ENCODE results near the gene NFATC1.

The NFATC1 gene

GRCh38 chr18:79463424-79463960 is 67.8 kb downstream of the NFATC1 start:
- Histone ChIP-seq H3K9ac (ENCODE audit: low read depth, low read length) (no peak overlapping the region), H3K4me3 (ENCODE audit: low read depth, low read length) (no peak overlapping the region), H3K4me1 (ENCODE audit: control insufficient read depth, insufficient read depth, low read length) (no peaks in the 10 kb centered on the region), H3K36me3 (ENCODE audit: control insufficient read depth, insufficient read depth, low read length) (peaks cover 8% of the 10 kb centered on the region), H3K27me3 (ENCODE audit: control insufficient read depth, insufficient read depth, low read length) (no peaks in the 10 kb centered on the region), H3K9me3 (ENCODE audit: control insufficient read depth, insufficient read depth, low read length) (no peaks in the 10 kb centered on the region)

DNA sequence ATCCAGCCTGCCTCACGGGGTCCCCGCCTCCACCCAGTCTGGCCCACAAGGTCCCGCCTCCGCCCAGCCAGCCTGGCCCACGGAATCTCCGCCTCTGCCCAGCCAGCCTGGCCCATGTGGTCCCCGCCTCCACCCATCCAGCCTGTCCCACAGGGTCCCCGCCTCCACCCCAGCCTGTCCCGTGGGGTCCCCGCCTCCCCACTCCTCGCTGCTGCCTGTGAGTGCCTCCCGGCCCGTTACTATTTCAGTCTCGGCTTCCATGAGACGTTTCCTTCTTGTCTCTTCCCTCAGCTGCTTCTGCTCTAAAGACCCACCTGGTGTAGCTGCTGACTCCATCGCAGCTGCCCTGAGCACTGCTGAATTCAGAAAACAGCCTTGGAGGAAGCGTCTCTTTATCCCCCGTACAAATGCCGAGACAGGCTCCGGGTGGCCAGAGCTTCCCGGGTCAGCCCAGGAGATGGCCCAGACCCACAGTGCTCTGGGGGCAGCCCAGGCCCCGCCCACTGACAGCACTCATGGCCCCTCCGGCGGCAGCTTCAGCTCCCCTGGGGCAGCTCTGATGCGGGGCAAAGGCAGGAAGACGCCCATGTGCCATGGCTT is 69.8 kb downstream of the NFATC1 start:
- Histone ChIP-seq H3K4me1 (ENCODE audit: control insufficient read depth, insufficient read depth, low read length) (no peaks in the 10 kb centered on the region), H3K36me3 (ENCODE audit: control insufficient read depth, insufficient read depth, low read length) (peaks cover 8% of the 10 kb centered on the region), H3K9me3 (ENCODE audit: control insufficient read depth, insufficient read depth, low read length) (no peaks in the 10 kb centered on the region), H3K27me3 (ENCODE audit: control insufficient read depth, insufficient read depth, low read length) (no peaks in the 10 kb centered on the region), H3K4me3 (ENCODE audit: low read depth, low read length) (no peak overlapping the region), H3K9ac (ENCODE audit: low read depth, low read length) (no peak overlapping the region)

- Histone ChIP-seq H3K4me1 (ENCODE audit: control insufficient read depth, insufficient read depth, low read length) (no peaks in the 10 kb centered on the region), H3K9me3 (ENCODE audit: control insufficient read depth, insufficient read depth, low read length) (no peaks in the 10 kb centered on the region), H3K9ac (ENCODE audit: low read depth, low read length) (no peak overlapping the region), H3K27me3 (ENCODE audit: control insufficient read depth, insufficient read depth, low read length) (no peaks in the 10 kb centered on the region), H3K4me3 (ENCODE audit: low read depth, low read length) (no peak overlapping the region), H3K36me3 (ENCODE audit: control insufficient read depth, insufficient read depth, low read length) (peaks cover 8% of the 10 kb centered on the region)
These were observed 70.9 kb downstream of the NFATC1 start for GRCh38 chr18:79466591-79466990.

DNA sequence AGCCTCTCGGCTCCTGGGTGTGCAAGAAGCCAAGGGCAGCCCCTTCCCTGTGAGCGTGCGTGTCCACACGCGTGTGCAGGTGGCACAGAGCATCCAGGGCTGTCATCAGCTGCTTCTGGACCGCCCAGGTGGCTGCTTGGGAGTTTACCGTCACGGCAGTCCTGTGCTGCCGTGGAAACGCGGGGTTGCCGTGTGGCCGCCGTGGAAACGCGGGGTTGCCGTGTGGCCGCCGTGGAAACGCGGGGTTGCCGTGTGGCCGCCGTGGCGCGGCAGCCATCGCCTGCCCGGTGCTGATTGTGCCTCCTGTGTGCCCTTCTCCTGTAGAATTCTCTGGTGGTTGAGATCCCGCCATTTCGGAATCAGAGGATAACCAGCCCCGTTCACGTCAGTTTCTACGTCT is 71.4 kb downstream of the NFATC1 start:
- Histone ChIP-seq H3K4me1 (ENCODE audit: control insufficient read depth, insufficient read depth, low read length) (no peaks in the 10 kb centered on the region), H3K9ac (ENCODE audit: low read depth, low read length) (no peak overlapping the region), H3K4me3 (ENCODE audit: low read depth, low read length) (no peak overlapping the region), H3K36me3 (ENCODE audit: control insufficient read depth, insufficient read depth, low read length) (peaks cover 8% of the 10 kb centered on the region), H3K27me3 (ENCODE audit: control insufficient read depth, insufficient read depth, low read length) (no peaks in the 10 kb centered on the region), H3K9me3 (ENCODE audit: control insufficient read depth, insufficient read depth, low read length) (no peaks in the 10 kb centered on the region)

GRCh38 chr18:79468119-79468789 is 72.5 kb downstream of the NFATC1 start:
- Histone ChIP-seq H3K36me3 (ENCODE audit: control insufficient read depth, insufficient read depth, low read length) (peaks cover 5% of the 10 kb centered on the region), H3K27me3 (ENCODE audit: control insufficient read depth, insufficient read depth, low read length) (no peaks in the 10 kb centered on the region), H3K9ac (ENCODE audit: low read depth, low read length) (no peak overlapping the region), H3K4me1 (ENCODE audit: control insufficient read depth, insufficient read depth, low read length) (no peaks in the 10 kb centered on the region), H3K9me3 (ENCODE audit: control insufficient read depth, insufficient read depth, low read length) (no peaks in the 10 kb centered on the region), H3K4me3 (ENCODE audit: low read depth, low read length) (no peak overlapping the region)

DNA sequence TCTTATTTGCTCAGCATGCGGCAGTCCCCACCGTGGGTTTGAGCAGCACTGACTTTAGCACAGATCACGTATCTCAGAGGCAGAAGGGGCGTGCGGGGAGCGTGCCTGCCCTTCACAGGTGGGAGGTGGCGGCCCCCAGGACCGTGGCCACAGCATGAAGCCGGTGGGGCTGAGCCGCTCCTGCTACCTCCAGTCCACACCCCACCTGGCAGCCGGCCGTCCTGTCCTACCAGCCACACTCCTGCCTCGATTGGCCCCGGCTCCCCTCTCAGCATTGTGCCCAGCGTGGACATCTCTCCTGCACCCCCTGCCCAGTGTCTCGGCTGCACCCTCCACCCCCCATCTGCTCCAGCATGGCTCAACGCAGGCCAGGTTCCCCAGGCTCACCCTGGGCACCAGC is 73.6 kb downstream of the NFATC1 start:
- H3K36me3 ChIP-seq (ENCODE audit: control insufficient read depth, insufficient read depth, low read length): peaks cover 5% of the 10 kb centered on the region
- H3K4me3 ChIP-seq (ENCODE audit: low read depth, low read length): no peak overlapping the region
- no peaks in the 10 kb centered on the region for H3K9me3 ChIP-seq (ENCODE audit: control insufficient read depth, insufficient read depth, low read length)
- H3K9ac ChIP-seq (ENCODE audit: low read depth, low read length): no peak overlapping the region
- H3K27me3 ChIP-seq (ENCODE audit: control insufficient read depth, insufficient read depth, low read length): no peaks in the 10 kb centered on the region
- no peaks in the 10 kb centered on the region for H3K4me1 ChIP-seq (ENCODE audit: control insufficient read depth, insufficient read depth, low read length)

DNA sequence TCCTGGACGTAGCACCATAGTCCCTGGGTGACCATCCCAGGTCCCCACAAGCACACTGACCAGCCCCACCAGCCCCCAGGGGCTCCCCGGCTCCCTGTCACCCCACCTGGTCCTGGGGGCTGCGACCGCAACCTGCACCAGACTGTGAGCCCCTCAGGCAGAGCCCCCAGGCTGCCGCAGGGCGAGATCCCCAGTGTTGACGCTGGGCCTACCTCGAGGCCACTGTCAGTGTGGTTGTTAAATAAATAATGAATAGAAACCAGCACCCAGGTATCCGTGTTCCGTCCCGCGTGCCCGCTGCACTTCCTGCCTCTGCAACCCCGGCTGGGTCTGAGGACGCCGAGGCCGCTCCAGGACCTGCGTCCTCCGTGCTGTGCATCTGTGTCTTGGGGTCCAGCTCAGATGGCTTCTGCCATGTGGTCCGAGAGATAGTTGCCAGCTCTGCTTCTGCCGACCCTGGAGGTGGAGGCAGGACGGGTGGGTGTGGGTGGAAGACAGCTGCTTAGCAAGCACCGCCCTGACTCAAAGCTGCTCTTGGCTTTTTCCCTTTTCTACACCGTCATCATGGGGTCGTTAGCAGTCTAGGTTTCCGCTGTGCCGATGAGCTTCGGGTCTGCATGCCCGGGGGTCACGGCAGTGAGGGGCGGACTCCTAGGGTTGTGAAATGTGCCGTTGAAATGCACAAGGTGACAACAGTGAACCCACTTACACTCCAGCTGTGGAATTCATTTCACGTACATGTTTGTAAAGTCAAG is 74.2 kb downstream of the NFATC1 start:
- no peaks in the 10 kb centered on the region for H3K27me3 ChIP-seq (ENCODE audit: control insufficient read depth, insufficient read depth, low read length)
- H3K4me1 ChIP-seq (ENCODE audit: control insufficient read depth, insufficient read depth, low read length): no peaks in the 10 kb centered on the region
- no peak overlapping the region for H3K4me3 ChIP-seq (ENCODE audit: low read depth, low read length)
- no peaks in the 10 kb centered on the region for H3K9me3 ChIP-seq (ENCODE audit: control insufficient read depth, insufficient read depth, low read length)
- H3K36me3 ChIP-seq (ENCODE audit: control insufficient read depth, insufficient read depth, low read length): peaks cover 5% of the 10 kb centered on the region
- no peak overlapping the region for H3K9ac ChIP-seq (ENCODE audit: low read depth, low read length)

- no peaks in the 10 kb centered on the region for H3K9me3 ChIP-seq (ENCODE audit: control insufficient read depth, insufficient read depth, low read length)
- no peak overlapping the region for H3K9ac ChIP-seq (ENCODE audit: low read depth, low read length)
- peaks cover 5% of the 10 kb centered on the region for H3K36me3 ChIP-seq (ENCODE audit: control insufficient read depth, insufficient read depth, low read length)
- H3K4me3 ChIP-seq (ENCODE audit: low read depth, low read length): no peak overlapping the region
- H3K4me1 ChIP-seq (ENCODE audit: control insufficient read depth, insufficient read depth, low read length): no peaks in the 10 kb centered on the region
- no peaks in the 10 kb centered on the region for H3K27me3 ChIP-seq (ENCODE audit: control insufficient read depth, insufficient read depth, low read length)
These were observed 74.8 kb downstream of the NFATC1 start for GRCh38 chr18:79470547-79470946.

GRCh38 chr18:79471046-79471445 is 75.3 kb downstream of the NFATC1 start:
- no peak overlapping the region for H3K4me3 ChIP-seq (ENCODE audit: low read depth, low read length)
- H3K27me3 ChIP-seq (ENCODE audit: control insufficient read depth, insufficient read depth, low read length): no peaks in the 10 kb centered on the region
- no peaks in the 10 kb centered on the region for H3K4me1 ChIP-seq (ENCODE audit: control insufficient read depth, insufficient read depth, low read length)
- no peak overlapping the region for H3K9ac ChIP-seq (ENCODE audit: low read depth, low read length)
- H3K9me3 ChIP-seq (ENCODE audit: control insufficient read depth, insufficient read depth, low read length): no peaks in the 10 kb centered on the region
- peaks cover 5% of the 10 kb centered on the region for H3K36me3 ChIP-seq (ENCODE audit: control insufficient read depth, insufficient read depth, low read length)

DNA sequence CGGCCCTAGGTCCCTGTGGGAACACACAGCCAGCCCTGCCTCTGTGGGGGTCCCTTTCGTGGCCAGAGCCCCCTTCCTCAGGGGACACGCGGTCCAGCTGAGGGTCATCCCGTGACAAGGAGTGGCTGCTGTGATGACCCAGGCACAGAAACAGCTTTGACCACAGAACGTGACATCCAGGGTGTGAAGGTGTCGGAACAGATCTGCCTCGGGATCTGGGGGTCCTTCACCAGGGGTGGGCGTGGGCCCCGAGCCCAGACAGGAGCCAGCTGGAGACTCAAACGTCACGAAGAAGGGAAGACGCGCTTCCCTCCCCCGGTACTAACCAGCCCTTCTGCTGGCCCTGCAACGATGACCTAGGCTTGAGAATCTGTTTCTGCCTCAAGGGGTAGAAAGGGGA is 75.9 kb downstream of the NFATC1 start:
- Histone ChIP-seq H3K9ac (ENCODE audit: low read depth, low read length) (no peak overlapping the region), H3K4me3 (ENCODE audit: low read depth, low read length) (no peak overlapping the region), H3K4me1 (ENCODE audit: control insufficient read depth, insufficient read depth, low read length) (no peaks in the 10 kb centered on the region), H3K9me3 (ENCODE audit: control insufficient read depth, insufficient read depth, low read length) (no peaks in the 10 kb centered on the region), H3K36me3 (ENCODE audit: control insufficient read depth, insufficient read depth, low read length) (peaks cover 5% of the 10 kb centered on the region), H3K27me3 (ENCODE audit: control insufficient read depth, insufficient read depth, low read length) (no peaks in the 10 kb centered on the region)

DNA sequence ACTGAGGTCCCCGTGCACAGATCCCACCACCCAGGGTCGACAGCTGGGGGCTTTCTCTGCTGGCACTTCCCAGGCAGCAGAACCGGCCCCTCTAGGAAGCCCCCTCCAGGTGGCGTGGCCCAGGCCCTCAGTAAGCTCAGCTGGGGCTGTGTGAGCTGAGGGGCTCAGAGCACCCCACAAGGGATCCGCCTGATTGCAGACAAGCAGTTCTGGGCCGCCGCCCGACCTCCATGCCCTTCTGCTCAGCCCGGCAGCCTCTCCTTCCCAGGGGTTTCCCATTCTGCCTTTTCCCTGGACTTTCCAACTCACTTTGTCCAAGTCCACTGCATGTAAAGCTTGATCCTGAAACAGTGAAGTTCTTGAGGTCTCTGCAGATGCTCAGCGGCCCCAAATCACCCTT is 76.4 kb downstream of the NFATC1 start:
- Histone ChIP-seq H3K36me3 (ENCODE audit: control insufficient read depth, insufficient read depth, low read length) (peaks cover 4% of the 10 kb centered on the region), H3K9me3 (ENCODE audit: control insufficient read depth, insufficient read depth, low read length) (no peaks in the 10 kb centered on the region), H3K4me1 (ENCODE audit: control insufficient read depth, insufficient read depth, low read length) (no peaks in the 10 kb centered on the region), H3K27me3 (ENCODE audit: control insufficient read depth, insufficient read depth, low read length) (no peaks in the 10 kb centered on the region), H3K4me3 (ENCODE audit: low read depth, low read length) (no peak overlapping the region), H3K9ac (ENCODE audit: low read depth, low read length) (no peak overlapping the region)

GRCh38 chr18:79472946-79473345 is 77.2 kb downstream of the NFATC1 start:
- H3K4me3 ChIP-seq (ENCODE audit: low read depth, low read length): no peak overlapping the region
- no peaks in the 10 kb centered on the region for H3K9me3 ChIP-seq (ENCODE audit: control insufficient read depth, insufficient read depth, low read length)
- no peaks in the 10 kb centered on the region for H3K36me3 ChIP-seq (ENCODE audit: control insufficient read depth, insufficient read depth, low read length)
- no peak overlapping the region for H3K9ac ChIP-seq (ENCODE audit: low read depth, low read length)
- no peaks in the 10 kb centered on the region for H3K4me1 ChIP-seq (ENCODE audit: control insufficient read depth, insufficient read depth, low read length)
- H3K27me3 ChIP-seq (ENCODE audit: control insufficient read depth, insufficient read depth, low read length): no peaks in the 10 kb centered on the region

All from iPS-15b (cell line).